Measurements from ENCODE around the gene ADNP.

Gene ADNP

GRCh38 chr20:50920997-50921396 is 10.2 kb downstream of the ADNP start:
- Histone ChIP-seq H3K4me1 (ENCODE audit: control insufficient read depth in 1 of 2, insufficient read depth in 2 of 2, low read length in 2 of 2) (peaks cover 20 to 37% of the 10 kb centered on the region in 2 donors), H3K36me3 (ENCODE audit: control insufficient read depth in 1 of 2, insufficient read depth in 2 of 2, low read length in 2 of 2) (peaks cover 0 to 10% of the 10 kb centered on the region in 2 donors), H3K4me3 (ENCODE audit: low read depth in 1 of 2, low read length in 2 of 2) (no peak overlapping the region), H3K27ac (ENCODE audit: low read depth, low read length) (no peak overlapping the region), H3K27me3 (ENCODE audit: control insufficient read depth in 1 of 2, insufficient read depth in 2 of 2, low read length in 2 of 2) (no peaks in the 10 kb centered on the region), H3K9me3 (ENCODE audit: control insufficient read depth in 1 of 2, low read length in 2 of 2) (no peaks in the 10 kb centered on the region), H3K9ac (ENCODE audit: low read depth in 1 of 2, low read length in 2 of 2) (no peak overlapping the region)

GRCh38 chr20:50919567-50919966 is 11.7 kb downstream of the ADNP start:
- peaks cover 0 to 10% of the 10 kb centered on the region in 2 donors for H3K36me3 ChIP-seq (ENCODE audit: control insufficient read depth in 1 of 2, insufficient read depth in 2 of 2, low read length in 2 of 2)
- H3K4me1 ChIP-seq (ENCODE audit: control insufficient read depth in 1 of 2, insufficient read depth in 2 of 2, low read length in 2 of 2) = peaks cover 17 to 48% of the 10 kb centered on the region in 2 donors
- no peaks in the 10 kb centered on the region for H3K27me3 ChIP-seq (ENCODE audit: control insufficient read depth in 1 of 2, insufficient read depth in 2 of 2, low read length in 2 of 2)
- no peak overlapping the region for H3K9ac ChIP-seq (ENCODE audit: low read depth in 1 of 2, low read length in 2 of 2)
- no peaks in the 10 kb centered on the region for H3K9me3 ChIP-seq (ENCODE audit: control insufficient read depth in 1 of 2, low read length in 2 of 2)
- H3K4me3 ChIP-seq (ENCODE audit: low read depth in 1 of 2, low read length in 2 of 2) = no peak overlapping the region
- no peak overlapping the region for H3K27ac ChIP-seq (ENCODE audit: low read depth, low read length)

- Histone ChIP-seq H3K9me3 (ENCODE audit: control insufficient read depth in 1 of 2, low read length in 2 of 2) (no peaks in the 10 kb centered on the region), H3K4me1 (ENCODE audit: control insufficient read depth in 1 of 2, insufficient read depth in 2 of 2, low read length in 2 of 2) (peaks cover 14 to 53% of the 10 kb centered on the region in 2 donors), H3K9ac (ENCODE audit: low read depth in 1 of 2, low read length in 2 of 2) (no peak overlapping the region), H3K27ac (ENCODE audit: low read depth, low read length) (no peak overlapping the region), H3K4me3 (ENCODE audit: low read depth in 1 of 2, low read length in 2 of 2) (no peak overlapping the region), H3K27me3 (ENCODE audit: control insufficient read depth in 1 of 2, insufficient read depth in 2 of 2, low read length in 2 of 2) (no peaks in the 10 kb centered on the region), H3K36me3 (ENCODE audit: control insufficient read depth in 1 of 2, insufficient read depth in 2 of 2, low read length in 2 of 2) (peaks cover 0 to 12% of the 10 kb centered on the region in 2 donors)
These were observed 12.8 kb downstream of the ADNP start for GRCh38 chr20:50918403-50918802.

GRCh38 chr20:50916934-50917333 is 14.3 kb downstream of the ADNP start:
- no peaks in the 10 kb centered on the region for H3K9me3 ChIP-seq (ENCODE audit: control insufficient read depth in 1 of 2, low read length in 2 of 2)
- no peaks in the 10 kb centered on the region for H3K27me3 ChIP-seq (ENCODE audit: control insufficient read depth in 1 of 2, insufficient read depth in 2 of 2, low read length in 2 of 2)
- peaks cover 14 to 50% of the 10 kb centered on the region in 2 donors for H3K4me1 ChIP-seq (ENCODE audit: control insufficient read depth in 1 of 2, insufficient read depth in 2 of 2, low read length in 2 of 2)
- H3K4me3 ChIP-seq (ENCODE audit: low read depth in 1 of 2, low read length in 2 of 2) = no peak overlapping the region
- H3K36me3 ChIP-seq (ENCODE audit: control insufficient read depth in 1 of 2, insufficient read depth in 2 of 2, low read length in 2 of 2) = peaks cover 0 to 10% of the 10 kb centered on the region in 2 donors
- H3K9ac ChIP-seq (ENCODE audit: low read depth in 1 of 2, low read length in 2 of 2) = no peak overlapping the region
- no peak overlapping the region for H3K27ac ChIP-seq (ENCODE audit: low read depth, low read length)

- Histone ChIP-seq H3K27ac (ENCODE audit: low read depth, low read length) (no peak overlapping the region), H3K36me3 (ENCODE audit: control insufficient read depth in 1 of 2, insufficient read depth in 2 of 2, low read length in 2 of 2) (peaks cover 0 to 10% of the 10 kb centered on the region in 2 donors), H3K4me1 (ENCODE audit: control insufficient read depth in 1 of 2, insufficient read depth in 2 of 2, low read length in 2 of 2) (peaks cover 21 to 46% of the 10 kb centered on the region in 2 donors), H3K4me3 (ENCODE audit: low read depth in 1 of 2, low read length in 2 of 2) (no peak overlapping the region), H3K27me3 (ENCODE audit: control insufficient read depth in 1 of 2, insufficient read depth in 2 of 2, low read length in 2 of 2) (no peaks in the 10 kb centered on the region), H3K9ac (ENCODE audit: low read depth in 1 of 2, low read length in 2 of 2) (no peak overlapping the region), H3K9me3 (ENCODE audit: control insufficient read depth in 1 of 2, low read length in 2 of 2) (no peaks in the 10 kb centered on the region)
These were observed 15.0 kb downstream of the ADNP start for GRCh38 chr20:50916257-50916656.

GRCh38 chr20:50915424-50915823 is 15.8 kb downstream of the ADNP start:
- Histone ChIP-seq H3K9me3 (ENCODE audit: control insufficient read depth in 1 of 2, low read length in 2 of 2) (no peaks in the 10 kb centered on the region), H3K36me3 (ENCODE audit: control insufficient read depth in 1 of 2, insufficient read depth in 2 of 2, low read length in 2 of 2) (peaks cover 0 to 10% of the 10 kb centered on the region in 2 donors), H3K27ac (ENCODE audit: low read depth, low read length) (no peak overlapping the region), H3K9ac (ENCODE audit: low read depth in 1 of 2, low read length in 2 of 2) (no peak overlapping the region), H3K4me3 (ENCODE audit: low read depth in 1 of 2, low read length in 2 of 2) (no peak overlapping the region), H3K4me1 (ENCODE audit: control insufficient read depth in 1 of 2, insufficient read depth in 2 of 2, low read length in 2 of 2) (peaks cover 25 to 40% of the 10 kb centered on the region in 2 donors), H3K27me3 (ENCODE audit: control insufficient read depth in 1 of 2, insufficient read depth in 2 of 2, low read length in 2 of 2) (no peaks in the 10 kb centered on the region)

GRCh38 chr20:50913690-50914375 is 17.4 kb downstream of the ADNP start:
- Histone ChIP-seq H3K36me3 (ENCODE audit: control insufficient read depth in 1 of 2, insufficient read depth in 2 of 2, low read length in 2 of 2) (peaks cover 0 to 5% of the 10 kb centered on the region in 2 donors), H3K9ac (ENCODE audit: low read depth in 1 of 2, low read length in 2 of 2) (no peak overlapping the region), H3K4me3 (ENCODE audit: low read depth in 1 of 2, low read length in 2 of 2) (no peak overlapping the region), H3K27me3 (ENCODE audit: control insufficient read depth in 1 of 2, insufficient read depth in 2 of 2, low read length in 2 of 2) (no peaks in the 10 kb centered on the region), H3K9me3 (ENCODE audit: control insufficient read depth in 1 of 2, low read length in 2 of 2) (no peaks in the 10 kb centered on the region), H3K4me1 (ENCODE audit: control insufficient read depth in 1 of 2, insufficient read depth in 2 of 2, low read length in 2 of 2) (peaks cover 28 to 40% of the 10 kb centered on the region in 2 donors), H3K27ac (ENCODE audit: low read depth, low read length) (no peak overlapping the region)

- no peak overlapping the region for H3K4me3 ChIP-seq (ENCODE audit: low read depth in 1 of 2, low read length in 2 of 2)
- H3K27ac ChIP-seq (ENCODE audit: low read depth, low read length) = no peak overlapping the region
- no peaks in the 10 kb centered on the region for H3K27me3 ChIP-seq (ENCODE audit: control insufficient read depth in 1 of 2, insufficient read depth in 2 of 2, low read length in 2 of 2)
- no peaks in the 10 kb centered on the region for H3K9me3 ChIP-seq (ENCODE audit: control insufficient read depth in 1 of 2, low read length in 2 of 2)
- H3K4me1 ChIP-seq (ENCODE audit: control insufficient read depth in 1 of 2, insufficient read depth in 2 of 2, low read length in 2 of 2) = peaks cover 25 to 26% of the 10 kb centered on the region in 2 donors
- peaks cover 0 to 9% of the 10 kb centered on the region in 2 donors for H3K36me3 ChIP-seq (ENCODE audit: control insufficient read depth in 1 of 2, insufficient read depth in 2 of 2, low read length in 2 of 2)
- no peak overlapping the region for H3K9ac ChIP-seq (ENCODE audit: low read depth in 1 of 2, low read length in 2 of 2)
These were observed 19.5 kb downstream of the ADNP start for GRCh38 chr20:50911716-50912115.

- H3K27ac ChIP-seq (ENCODE audit: low read depth, low read length) = no peak overlapping the region
- H3K27me3 ChIP-seq (ENCODE audit: control insufficient read depth in 1 of 2, insufficient read depth in 2 of 2, low read length in 2 of 2) = no peaks in the 10 kb centered on the region
- H3K9ac ChIP-seq (ENCODE audit: low read depth in 1 of 2, low read length in 2 of 2) = no peak overlapping the region
- H3K9me3 ChIP-seq (ENCODE audit: control insufficient read depth in 1 of 2, low read length in 2 of 2) = no peaks in the 10 kb centered on the region
- peaks cover 0 to 9% of the 10 kb centered on the region in 2 donors for H3K36me3 ChIP-seq (ENCODE audit: control insufficient read depth in 1 of 2, insufficient read depth in 2 of 2, low read length in 2 of 2)
- no peak overlapping the region for H3K4me3 ChIP-seq (ENCODE audit: low read depth in 1 of 2, low read length in 2 of 2)
- peaks cover 18 to 21% of the 10 kb centered on the region in 2 donors for H3K4me1 ChIP-seq (ENCODE audit: control insufficient read depth in 1 of 2, insufficient read depth in 2 of 2, low read length in 2 of 2)
These were observed 20.2 kb downstream of the ADNP start for GRCh38 chr20:50911030-50911429.

GRCh38 chr20:50909413-50909812 is 21.8 kb downstream of the ADNP start:
- Histone ChIP-seq H3K9ac (ENCODE audit: low read depth in 1 of 2, low read length in 2 of 2) (no peak overlapping the region), H3K27me3 (ENCODE audit: control insufficient read depth in 1 of 2, insufficient read depth in 2 of 2, low read length in 2 of 2) (no peaks in the 10 kb centered on the region), H3K4me3 (ENCODE audit: low read depth in 1 of 2, low read length in 2 of 2) (no peak overlapping the region), H3K9me3 (ENCODE audit: control insufficient read depth in 1 of 2, low read length in 2 of 2) (no peaks in the 10 kb centered on the region), H3K27ac (ENCODE audit: low read depth, low read length) (no peak overlapping the region), H3K36me3 (ENCODE audit: control insufficient read depth in 1 of 2, insufficient read depth in 2 of 2, low read length in 2 of 2) (peaks cover 0 to 9% of the 10 kb centered on the region in 2 donors), H3K4me1 (ENCODE audit: control insufficient read depth in 1 of 2, insufficient read depth in 2 of 2, low read length in 2 of 2) (peaks cover 9 to 17% of the 10 kb centered on the region in 2 donors)

Measured in duodenal mucosa (tissue), 2 donors.